ENCODE data around the gene SLC39A10.

DNA sequence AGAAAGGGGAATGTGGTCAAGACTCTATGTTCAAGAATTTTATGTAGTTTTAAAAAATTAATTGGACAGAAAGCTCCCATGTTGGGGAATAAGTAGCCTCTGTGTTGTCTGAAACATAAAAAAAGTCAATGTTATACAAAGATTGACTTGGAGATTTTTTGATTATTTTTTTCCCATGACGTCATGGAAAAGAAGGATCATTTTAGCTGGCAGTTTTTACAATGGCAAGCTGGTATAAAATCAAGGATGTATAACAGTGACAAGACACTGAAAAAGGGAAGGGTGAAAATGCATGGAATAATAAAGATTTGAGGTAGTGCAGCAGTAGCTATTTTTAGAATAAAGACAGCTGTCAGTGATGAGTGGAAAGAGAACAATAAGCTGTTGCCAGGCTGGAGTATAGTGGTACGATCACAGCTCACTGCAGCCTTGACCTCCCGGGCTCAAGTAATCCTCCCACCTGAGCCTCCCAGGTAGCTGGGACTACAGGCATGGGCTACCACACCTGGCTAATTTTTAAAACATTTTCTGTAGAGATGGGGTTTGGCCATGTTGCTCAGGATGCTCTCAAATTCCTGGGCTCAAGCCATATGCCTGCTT, 9.2 kb downstream of the SLC39A10 start:
- TF ChIP-seq, protein P1, sequence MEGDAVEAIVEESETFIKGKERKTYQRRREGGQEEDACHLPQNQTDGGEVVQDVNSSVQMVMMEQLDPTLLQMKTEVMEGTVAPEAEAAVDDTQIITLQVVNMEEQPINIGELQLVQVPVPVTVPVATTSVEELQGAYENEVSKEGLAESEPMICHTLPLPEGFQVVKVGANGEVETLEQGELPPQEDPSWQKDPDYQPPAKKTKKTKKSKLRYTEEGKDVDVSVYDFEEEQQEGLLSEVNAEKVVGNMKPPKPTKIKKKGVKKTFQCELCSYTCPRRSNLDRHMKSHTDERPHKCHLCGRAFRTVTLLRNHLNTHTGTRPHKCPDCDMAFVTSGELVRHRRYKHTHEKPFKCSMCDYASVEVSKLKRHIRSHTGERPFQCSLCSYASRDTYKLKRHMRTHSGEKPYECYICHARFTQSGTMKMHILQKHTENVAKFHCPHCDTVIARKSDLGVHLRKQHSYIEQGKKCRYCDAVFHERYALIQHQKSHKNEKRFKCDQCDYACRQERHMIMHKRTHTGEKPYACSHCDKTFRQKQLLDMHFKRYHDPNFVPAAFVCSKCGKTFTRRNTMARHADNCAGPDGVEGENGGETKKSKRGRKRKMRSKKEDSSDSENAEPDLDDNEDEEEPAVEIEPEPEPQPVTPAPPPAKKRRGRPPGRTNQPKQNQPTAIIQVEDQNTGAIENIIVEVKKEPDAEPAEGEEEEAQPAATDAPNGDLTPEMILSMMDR (IDR thresholded peaks at IDR 0.05) = no peak
- no peak for TF ChIP-seq POLR2AphosphoS5 (IDR thresholded peaks at IDR 0.05)
- TF ChIP-seq EP300 (IDR thresholded peaks at IDR 0.05) = no peak

Data from sigmoid colon (tissue), 4 donors.